GM21526 (cell line): ENCODE measurements around the gene AHRR.

Experiments
- ATAC-seq: cut with Tn5 transposase; IDR thresholded peaks from one replicate; pipeline ENCODE4 v1.9.1; 2021; ENCODE audit warnings: moderate library complexity; ENCODE audit not compliant: unreplicated experiment, low FRiP score

AHRR gene

GRCh38 chr5:344668-345067, 23.2 kb downstream of the AHRR start:
- no peak for ATAC-seq

DNA sequence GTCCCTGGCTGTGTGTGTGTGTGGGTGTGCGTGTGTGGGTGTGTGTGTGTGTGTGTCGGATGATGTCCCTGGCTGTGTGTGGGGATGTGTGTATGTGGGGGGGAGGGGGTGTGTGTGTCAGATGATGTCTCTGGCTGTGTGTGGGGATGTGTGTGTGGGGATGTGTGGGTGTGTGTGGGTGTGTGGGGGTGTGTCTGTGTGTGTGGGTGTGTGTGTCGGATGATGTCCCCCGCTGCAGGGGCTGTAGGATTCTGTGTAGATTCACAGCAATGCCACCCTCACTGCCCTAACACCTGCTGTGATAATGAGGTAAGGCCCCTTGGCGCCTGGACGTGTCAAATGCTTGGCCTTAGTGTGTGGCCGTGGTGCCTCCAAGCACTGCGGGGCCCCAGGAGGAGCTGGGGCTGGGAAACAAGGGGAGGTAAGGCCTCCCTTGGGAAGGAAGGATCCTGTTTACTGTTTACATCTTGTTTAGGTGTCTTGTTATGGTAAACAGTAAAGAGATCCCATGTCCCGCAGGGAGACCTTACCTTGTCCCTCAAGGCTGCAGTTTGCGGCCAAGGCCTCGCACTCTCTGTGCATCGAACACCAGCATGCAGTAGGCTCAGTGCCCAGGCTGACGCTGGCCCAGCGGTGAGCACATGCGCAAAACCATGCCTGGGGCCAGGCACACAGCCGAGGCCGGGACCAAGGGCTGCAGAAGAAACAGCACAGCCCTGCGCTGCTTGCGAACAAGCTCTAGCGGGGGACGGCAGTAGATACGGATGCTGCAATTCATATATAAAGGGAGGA, 24.1 kb downstream of the AHRR start:
- no peak for ATAC-seq

DNA sequence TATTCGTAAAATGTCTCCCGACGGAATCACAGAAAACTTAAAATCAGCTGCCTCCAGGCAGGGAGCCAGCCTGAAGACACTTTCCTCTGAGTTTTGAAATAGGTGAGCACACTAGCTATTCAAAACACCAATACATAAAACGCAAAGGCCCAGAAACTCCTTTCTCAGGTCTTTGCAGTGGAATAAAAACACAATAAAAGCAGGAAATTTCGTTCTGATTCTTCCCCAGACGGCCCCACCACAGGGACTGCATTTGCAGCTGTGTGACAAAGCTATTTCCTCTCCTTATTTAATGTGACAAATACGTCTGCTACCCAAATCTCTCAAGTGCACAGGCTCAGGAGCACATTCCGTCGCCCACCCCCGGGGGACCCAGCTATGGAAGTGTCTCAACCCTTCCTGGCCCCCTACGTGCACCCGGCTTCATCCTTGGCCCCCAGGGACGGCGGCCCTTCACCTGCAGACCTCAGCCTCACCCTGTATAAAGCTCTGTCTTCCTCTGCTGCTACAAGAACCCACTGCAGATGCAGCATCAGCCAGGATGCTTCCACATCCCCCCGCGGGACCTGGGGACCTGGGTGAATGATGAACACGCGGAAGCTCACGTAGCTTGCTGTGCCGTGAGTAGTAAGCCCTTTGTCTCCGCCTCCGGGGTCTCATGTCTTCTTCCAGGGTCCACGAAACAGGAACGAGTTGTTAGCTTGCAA, 24.9 kb downstream of the AHRR start:
- ATAC-seq: no peak

DNA sequence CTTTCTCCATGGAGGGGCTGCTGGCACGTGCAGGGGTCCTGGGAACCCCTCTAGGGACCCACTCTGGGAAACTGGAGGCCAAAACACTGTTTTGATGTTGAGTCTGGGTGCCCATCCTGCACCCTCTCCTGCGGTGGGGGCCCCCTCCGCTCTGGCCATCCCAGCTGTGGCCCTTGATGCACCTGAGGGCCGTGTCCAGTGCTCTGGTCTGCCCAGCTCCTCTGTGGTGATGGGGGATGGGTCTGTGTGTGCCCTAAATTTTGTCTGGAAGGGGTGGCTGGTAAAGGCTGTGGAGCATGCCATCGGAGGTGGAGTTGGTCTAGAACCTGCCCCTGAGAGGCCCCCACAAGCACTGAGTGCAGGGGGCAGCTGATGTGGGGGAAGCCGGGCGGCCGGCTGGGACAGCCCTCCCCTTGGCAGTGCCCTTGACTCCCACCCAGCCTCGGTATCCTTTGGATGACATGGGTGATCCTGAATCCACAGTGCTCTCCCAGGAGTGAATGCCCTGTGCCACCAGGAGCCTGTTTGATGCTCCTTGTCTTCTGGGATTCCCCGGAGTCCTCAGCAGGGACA, 26.3 kb downstream of the AHRR start:
- ATAC-seq: no peak

- ATAC-seq: no peak
Measured at GRCh38 chr5:348726-349125, 27.2 kb downstream of the AHRR start.

- no peak for ATAC-seq
Measured at GRCh38 chr5:350355-350754, 28.8 kb downstream of the AHRR start.

DNA sequence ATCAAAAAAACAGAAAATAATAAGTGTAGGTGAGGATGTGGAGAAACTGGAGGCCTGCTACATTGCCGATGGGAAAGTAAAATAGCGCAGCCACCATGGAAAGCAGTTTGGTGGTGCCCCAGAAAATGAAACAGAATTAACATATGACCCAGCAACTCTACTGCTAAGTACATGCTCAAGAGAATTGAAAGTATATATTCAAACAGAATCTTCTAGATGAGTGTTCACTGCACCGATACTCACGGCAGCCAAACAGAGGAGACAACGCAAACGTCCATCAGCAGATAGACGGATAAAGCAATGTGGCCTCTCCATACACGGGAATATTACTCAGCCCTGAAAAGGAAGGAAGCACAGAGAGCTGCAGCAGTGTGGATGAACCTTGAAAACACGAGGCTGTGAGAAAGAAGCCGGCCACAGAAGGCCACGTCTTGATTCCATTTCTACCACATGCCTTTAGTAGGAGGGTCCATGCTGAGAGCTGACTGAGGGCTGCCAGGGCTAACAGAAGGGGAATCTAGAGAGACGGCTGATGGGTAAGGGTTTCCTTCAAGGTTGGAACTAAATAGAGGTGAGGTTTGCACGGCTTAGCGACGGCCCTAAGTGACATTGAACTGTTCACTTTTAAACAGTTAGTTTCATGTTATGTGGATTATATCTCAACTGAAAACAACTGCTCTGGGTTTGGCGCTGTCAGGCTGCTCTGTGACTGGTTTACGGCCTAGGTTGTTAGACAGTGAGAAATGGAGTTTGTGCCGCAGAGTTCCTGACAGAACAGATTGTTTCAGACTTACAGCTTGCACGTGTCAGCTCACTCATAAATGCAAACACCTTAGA, 29.8 kb downstream of the AHRR start:
- ATAC-seq: no peak

GRCh38 chr5:351921-352245, 30.4 kb downstream of the AHRR start:
- no peak for ATAC-seq

DNA sequence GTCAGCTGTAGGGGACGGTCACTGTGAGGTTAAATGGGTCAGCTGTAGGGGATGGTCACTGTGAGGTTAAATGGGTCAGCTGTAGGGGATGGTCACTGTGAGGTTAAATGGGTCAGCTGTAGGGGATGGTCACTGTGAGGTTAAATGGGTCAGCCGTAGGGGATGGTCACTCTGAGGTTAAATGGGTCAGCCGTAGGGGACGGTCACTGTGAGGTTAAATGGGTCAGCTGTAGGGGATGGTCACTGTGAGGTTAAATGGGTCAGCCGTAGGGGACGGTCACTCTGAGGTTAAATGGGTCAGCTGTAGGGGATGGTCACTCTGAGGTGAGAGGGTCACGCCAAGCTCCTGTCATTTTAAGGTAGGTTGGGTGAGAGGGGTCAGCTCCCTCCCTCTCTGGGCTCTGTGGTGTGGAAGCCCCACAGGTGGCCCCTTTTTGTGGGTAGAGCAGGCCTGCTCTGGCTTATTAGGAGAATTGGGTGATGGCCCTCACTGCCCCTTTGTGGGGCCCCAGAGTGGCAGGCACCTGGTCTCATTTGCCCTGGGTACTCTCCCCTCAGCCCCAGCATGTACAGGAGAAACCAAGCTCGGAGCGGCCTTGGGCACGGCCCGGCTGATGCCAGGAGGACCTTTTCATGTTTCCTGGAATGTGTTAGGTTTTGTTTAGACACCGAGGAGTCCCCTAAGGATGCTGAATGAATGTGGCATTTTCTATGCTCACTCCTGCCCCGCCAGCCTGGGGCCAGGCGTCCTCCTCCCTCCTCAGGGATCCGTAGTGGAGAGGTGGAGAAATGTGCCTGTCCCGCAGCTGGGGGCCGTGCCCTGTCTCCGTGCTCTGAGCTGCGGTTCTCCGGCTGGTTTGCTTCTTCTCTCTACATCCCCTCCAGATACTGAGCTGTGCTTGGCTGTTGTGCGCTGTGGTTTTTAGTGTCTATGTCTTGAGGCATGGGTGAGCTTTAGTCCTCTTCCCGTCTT, 31.4 kb downstream of the AHRR start:
- ATAC-seq: no peak

- ATAC-seq: no peak
Measured at GRCh38 chr5:353612-354580, 32.4 kb downstream of the AHRR start.

GRCh38 chr5:354581-355378, 33.3 kb downstream of the AHRR start:
- no peak for ATAC-seq

DNA sequence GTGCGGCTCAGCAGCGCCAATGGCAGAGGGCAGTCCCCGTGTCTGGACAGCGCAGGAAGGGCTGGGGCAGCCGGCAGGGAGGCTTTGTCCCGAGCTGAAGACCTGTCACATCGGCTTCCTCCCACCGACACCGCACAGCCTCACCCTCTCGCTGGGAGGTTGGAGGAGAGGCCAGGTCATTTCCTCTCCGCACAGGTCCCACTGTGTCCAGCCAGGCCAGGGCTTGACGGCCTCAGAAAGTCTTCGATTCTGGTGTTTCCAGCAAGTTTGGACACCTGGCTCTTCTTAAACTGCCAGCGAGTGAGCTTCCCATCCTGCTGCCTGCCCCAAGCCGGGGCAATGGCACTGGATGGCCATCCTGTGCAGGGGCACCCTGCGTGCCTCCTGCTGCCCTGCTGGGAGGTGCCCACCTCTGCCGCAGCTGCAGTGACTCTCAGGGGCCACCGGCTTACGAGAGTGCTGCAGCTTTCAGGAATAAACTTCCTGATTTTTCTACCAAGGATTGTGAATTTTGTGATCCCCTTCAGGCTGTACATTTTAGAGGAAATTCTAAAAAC, 33.9 kb downstream of the AHRR start:
- no peak for ATAC-seq

GRCh38 chr5:355958-356357, 34.4 kb downstream of the AHRR start:
- no peak for ATAC-seq

DNA sequence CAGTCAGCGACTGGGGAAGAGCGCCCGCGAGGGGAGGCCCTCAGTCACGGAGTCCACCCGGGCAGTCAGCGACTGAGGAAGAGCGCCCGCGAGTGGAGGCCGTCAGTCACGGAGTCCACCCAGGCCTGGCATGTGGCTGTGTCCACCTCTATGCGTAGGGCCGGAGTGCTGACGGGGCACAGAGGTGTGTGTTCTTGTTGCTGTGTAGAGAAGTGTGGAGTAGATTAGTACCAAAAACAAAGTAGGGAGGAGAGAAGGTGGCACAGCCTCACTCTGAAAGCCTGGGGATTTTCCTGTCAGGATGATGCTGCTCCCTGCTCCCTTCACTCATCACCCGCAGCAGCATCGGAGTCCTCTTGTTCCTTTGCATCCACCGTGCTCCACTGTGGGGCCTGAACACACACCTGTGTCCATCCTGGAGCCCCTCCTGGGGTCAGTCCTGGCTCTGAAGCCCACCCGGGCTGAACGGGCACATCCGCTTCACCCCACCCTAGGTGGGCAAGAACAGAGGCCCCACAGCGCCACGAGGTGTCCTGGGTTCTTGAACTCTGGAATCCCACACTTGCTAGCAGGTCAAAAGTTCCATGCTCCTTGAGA, 37.9 kb downstream of the AHRR start:
- no peak for ATAC-seq

GRCh38 chr5:360257-361027, 38.9 kb downstream of the AHRR start:
- ATAC-seq: no peak

DNA sequence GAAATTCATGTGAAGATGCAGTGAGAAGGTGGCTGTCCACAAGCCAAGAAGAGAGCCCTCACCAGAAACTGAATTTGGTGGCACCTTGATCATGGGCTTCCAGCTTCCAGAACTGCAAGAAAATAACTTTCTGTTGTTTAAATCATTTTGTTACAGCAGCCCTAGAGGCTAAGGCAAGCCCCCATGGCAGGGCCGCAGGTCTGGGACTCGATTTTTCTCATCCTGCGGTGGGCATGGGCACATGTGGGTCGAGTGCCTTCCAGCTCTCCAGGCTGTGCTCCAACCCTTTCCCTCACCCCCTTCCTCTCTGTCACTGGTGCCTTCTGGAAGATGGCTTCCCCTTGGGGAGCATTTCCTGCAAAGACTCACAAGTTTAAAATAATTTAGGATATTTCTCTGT, 40.7 kb downstream of the AHRR start:
- ATAC-seq: no peak
